ENCODE measurements around the gene AP2A1.

Gene AP2A1

GRCh38 chr19:49738268-49738667 is 28.5 kb upstream of the AP2A1 start:
- no peaks in the 10 kb centered on the region for H3K36me3 ChIP-seq
- H3K9me3 ChIP-seq (ENCODE audit: severe bottlenecking): no peaks in the 10 kb centered on the region
- no peak for DNase-seq
- H3K27me3 ChIP-seq (ENCODE audit: insufficient read depth, low read depth, severe bottlenecking): no peaks in the 10 kb centered on the region
- TF ChIP-seq CTCF (IDR thresholded peaks at IDR 0.05; ENCODE audit: low read depth, low read length): no peak
- no peak overlapping the region for H3K4me3 ChIP-seq (ENCODE audit: low read depth, low read length)
- H3K27ac ChIP-seq: no peak overlapping the region

- TF ChIP-seq CTCF (IDR thresholded peaks at IDR 0.05; ENCODE audit: low read depth, low read length): no peak
- Histone ChIP-seq H3K9me3 (ENCODE audit: severe bottlenecking) (no peaks in the 10 kb centered on the region), H3K27ac (no peak overlapping the region), H3K36me3 (no peaks in the 10 kb centered on the region), H3K27me3 (ENCODE audit: insufficient read depth, low read depth, severe bottlenecking) (no peaks in the 10 kb centered on the region), H3K4me3 (ENCODE audit: low read depth, low read length) (no peak overlapping the region)
- DNase-seq: no peak
These were observed 27.7 kb upstream of the AP2A1 start for GRCh38 chr19:49739098-49739497.

- no peak for DNase-seq
- H3K27me3 ChIP-seq (ENCODE audit: insufficient read depth, low read depth, severe bottlenecking): no peaks in the 10 kb centered on the region
- no peaks in the 10 kb centered on the region for H3K9me3 ChIP-seq (ENCODE audit: severe bottlenecking)
- no peaks in the 10 kb centered on the region for H3K36me3 ChIP-seq
- no peak overlapping the region for H3K4me3 ChIP-seq (ENCODE audit: low read depth, low read length)
- no peak overlapping the region for H3K27ac ChIP-seq
- TF ChIP-seq CTCF (IDR thresholded peaks at IDR 0.05; ENCODE audit: low read depth, low read length): no peak
These were observed 26.9 kb upstream of the AP2A1 start for GRCh38 chr19:49739933-49740332.

- TF ChIP-seq CTCF (IDR thresholded peaks at IDR 0.05; ENCODE audit: low read depth, low read length): no peak
- Histone ChIP-seq H3K27ac (no peak overlapping the region), H3K36me3 (no peaks in the 10 kb centered on the region), H3K9me3 (ENCODE audit: severe bottlenecking) (peaks cover 8% of the 10 kb centered on the region), H3K27me3 (ENCODE audit: insufficient read depth, low read depth, severe bottlenecking) (no peaks in the 10 kb centered on the region), H3K4me3 (ENCODE audit: low read depth, low read length) (no peak overlapping the region)
- DNase-seq: no peak
These were observed 25.5 kb upstream of the AP2A1 start for GRCh38 chr19:49741210-49741844.

GRCh38 chr19:49744946-49745381 is 21.8 kb upstream of the AP2A1 start:
- TF ChIP-seq CTCF (IDR thresholded peaks at IDR 0.05; ENCODE audit: low read depth, low read length): no peak
- Histone ChIP-seq H3K36me3 (no peaks in the 10 kb centered on the region), H3K27ac (no peak overlapping the region), H3K9me3 (ENCODE audit: severe bottlenecking) (peaks cover 9% of the 10 kb centered on the region), H3K4me3 (ENCODE audit: low read depth, low read length) (no peak overlapping the region), H3K27me3 (ENCODE audit: insufficient read depth, low read depth, severe bottlenecking) (no peaks in the 10 kb centered on the region)
- no peak for DNase-seq

Data from WERI-Rb-1 (cell line).